Ramos (cell line): ENCODE measurements around the gene ZNF691.
"Not testable (repeated sequence)": the region's sequence is repeated elsewhere in the genome, so short reads cannot be mapped to it uniquely, and the experiment has no call there.

ENCODE experiments used
- in situ Hi-C: fragments of 300-500 bp; cut with MboI; formaldehyde crosslinking; loops from one replicate; pipeline ENCODE4 v1.14.3; 2022; ENCODE audit warnings: low sequenced_read_pairs; ENCODE audit not compliant: unreplicated experiment

The ZNF691 gene

GRCh38 chr1:42853116-42853884, 6.9 kb downstream of the ZNF691 start:
- in situ Hi-C loops, result no loop called here

GRCh38 chr1:42856554-42856953, 10.1 kb downstream of the ZNF691 start:
- in situ Hi-C loops, result not testable (repeated sequence)

DNA sequence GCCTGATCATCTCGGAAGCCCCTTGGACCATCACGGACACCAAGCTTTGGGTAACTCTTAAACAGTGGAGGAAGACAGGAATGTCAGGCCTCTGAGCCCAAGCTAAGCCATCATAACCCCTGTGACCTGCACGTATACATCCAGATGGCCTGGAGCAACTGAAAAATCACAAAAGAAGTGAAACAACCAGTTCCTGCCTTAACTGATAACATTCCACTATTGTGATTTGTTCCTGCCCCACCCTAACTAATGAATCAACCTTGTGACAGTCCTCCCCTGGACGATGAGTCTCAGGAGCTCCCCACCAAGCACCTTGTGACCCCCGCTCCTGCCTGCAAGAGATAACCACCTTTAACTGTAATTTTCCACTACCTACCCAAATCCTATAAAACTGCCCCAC, 13.0 kb downstream of the ZNF691 start:
- in situ Hi-C loops, result not testable (repeated sequence)

DNA sequence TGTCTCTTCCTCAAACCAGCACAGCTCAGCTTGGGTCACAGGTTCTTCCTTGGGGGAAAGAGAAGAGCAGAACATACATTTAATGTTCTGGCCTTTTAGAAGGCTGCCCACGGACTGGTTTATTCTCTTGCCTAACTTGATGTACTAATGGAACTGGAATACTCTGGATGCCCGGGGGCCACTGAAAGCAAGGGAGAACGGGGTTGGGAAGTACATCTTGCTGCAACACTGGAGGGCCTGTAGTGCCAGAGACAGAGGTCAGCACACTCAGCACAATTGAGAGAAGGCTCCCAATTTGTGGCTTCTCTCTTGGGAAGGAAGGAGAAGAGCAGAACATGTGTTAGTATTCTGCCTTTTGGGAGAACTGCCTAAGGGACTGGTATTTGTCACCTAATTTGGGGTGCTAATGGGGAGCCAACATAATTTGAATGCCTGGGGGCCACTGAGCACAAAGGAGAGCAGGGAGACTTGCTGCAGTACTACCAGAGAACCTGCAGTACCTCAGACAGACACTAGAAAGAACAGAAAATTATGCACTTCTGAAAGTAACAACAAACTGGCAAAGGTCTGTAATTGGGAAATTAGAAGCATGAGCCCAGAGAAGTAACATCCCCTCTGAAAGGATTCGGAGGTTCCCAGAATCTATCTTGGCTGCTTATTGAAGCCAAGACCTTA, 14.1 kb downstream of the ZNF691 start:
- in situ Hi-C loops, result no loop called here

GRCh38 chr1:42861014-42861399, 14.6 kb downstream of the ZNF691 start:
- in situ Hi-C loops, result no loop called here

- in situ Hi-C loops, result no loop called here
Measured at GRCh38 chr1:42866549-42866948, 20.1 kb downstream of the ZNF691 start.

GRCh38 chr1:42868466-42868865, 22.1 kb downstream of the ZNF691 start:
- in situ Hi-C loops, result not testable (repeated sequence)

- in situ Hi-C loops, result not testable (repeated sequence)
Measured at GRCh38 chr1:42869254-42869653, 22.8 kb downstream of the ZNF691 start.

GRCh38 chr1:42869751-42870150, 23.3 kb downstream of the ZNF691 start:
- in situ Hi-C loops, result not testable (repeated sequence)

DNA sequence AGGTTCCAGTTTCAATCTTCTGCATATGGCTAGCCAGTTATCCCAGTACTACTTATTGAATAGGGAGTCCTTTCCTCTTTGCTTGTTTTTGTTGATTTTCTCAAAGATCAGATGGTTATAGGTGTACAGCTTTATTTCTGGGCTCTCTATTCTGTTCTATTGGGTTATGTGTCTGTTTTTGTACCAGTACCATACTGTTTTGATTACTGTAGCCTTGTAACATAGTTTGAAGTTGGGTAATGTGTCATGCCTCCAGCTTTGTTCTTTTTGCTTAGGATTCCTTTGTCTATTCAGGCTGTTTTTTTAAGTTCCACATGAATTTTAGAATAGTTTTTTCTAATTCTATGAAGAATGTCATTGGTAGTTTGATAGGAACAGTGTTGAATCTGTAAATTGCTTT, 26.7 kb downstream of the ZNF691 start:
- in situ Hi-C loops, result not testable (repeated sequence)

- in situ Hi-C loops, result no loop called here
Measured at GRCh38 chr1:42873670-42874069, 27.3 kb downstream of the ZNF691 start.

- in situ Hi-C loops, result no loop called here
Measured at GRCh38 chr1:42876009-42876408, 29.6 kb downstream of the ZNF691 start.

- in situ Hi-C loops, result no loop called here
Measured at GRCh38 chr1:42877380-42877779, 31.0 kb downstream of the ZNF691 start.

DNA sequence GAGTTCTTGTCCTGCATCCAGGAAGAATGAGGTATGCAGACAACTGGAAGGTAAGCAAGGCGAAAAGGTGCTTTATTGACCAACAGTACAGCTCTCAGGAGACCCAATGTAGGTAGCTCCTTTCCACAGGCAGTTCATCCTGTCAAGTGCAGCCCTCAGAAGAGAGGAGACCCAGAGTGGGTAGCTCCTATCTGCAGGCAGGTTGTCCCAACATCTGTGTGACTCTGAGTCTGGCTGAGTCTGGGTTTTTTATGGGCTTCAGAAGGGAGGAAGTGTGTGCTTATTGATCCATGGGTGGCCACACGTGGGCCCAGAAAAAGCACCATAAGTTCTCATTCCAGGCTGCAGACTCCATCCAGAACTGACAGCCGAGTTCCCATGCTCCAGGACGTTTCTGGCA, 34.0 kb downstream of the ZNF691 start:
- in situ Hi-C loops, result no loop called here

DNA sequence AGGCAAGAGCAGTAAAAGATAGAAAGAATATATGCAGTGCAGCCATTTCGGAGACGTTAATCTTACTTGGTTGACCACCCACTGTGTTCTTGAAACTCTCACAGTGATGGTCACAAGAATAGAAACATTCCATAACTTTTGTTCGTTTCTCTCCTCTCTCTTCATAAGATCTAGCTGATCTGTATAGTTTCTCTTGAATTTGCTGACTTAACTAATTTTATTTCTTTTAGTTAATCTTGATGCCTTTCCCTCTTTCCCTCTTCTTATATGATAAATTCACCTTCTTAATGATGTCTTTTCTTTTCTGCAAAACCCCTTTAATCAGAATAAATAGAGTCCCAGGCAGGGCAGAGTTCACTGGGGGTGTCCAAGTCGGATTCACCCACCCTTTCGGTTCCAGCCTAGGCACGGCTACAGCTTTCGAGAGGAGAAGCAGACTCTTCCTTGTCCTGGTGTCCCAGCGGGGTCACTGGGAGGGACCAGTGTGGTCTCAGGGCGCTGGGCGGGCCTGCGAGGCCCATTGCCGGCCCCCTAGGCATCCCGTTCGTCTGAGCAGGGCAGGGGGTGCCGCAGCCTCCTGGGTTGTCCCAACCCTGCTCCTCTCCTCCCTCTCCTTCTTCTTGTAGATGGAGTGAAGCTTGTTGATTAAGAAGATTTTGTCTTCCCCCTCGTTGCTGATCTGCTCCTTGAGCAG, 39.8 kb downstream of the ZNF691 start:
- in situ Hi-C loops, result no loop called here

DNA sequence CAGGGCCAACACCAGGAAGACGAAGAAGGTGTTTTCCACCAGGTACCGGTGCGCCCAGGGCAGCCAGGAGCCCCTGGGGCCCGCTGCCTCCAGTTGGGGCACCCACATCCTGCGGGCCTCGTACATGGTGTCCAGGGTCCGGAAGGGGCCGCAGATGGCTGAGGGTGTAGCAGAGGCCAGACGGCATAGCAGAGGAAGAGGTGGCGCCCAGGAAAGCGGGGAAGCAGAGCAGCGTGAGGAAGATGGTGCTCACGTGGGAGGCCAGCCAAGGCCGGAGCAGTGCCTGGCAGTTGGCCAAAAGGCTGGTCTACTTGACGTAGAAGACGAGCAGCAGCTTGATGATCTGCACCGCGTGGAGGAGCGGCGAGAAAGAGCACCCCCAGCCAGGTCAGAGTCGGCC, 40.4 kb downstream of the ZNF691 start:
- in situ Hi-C loops, result no loop called here

GRCh38 chr1:42887366-42887765, 41.0 kb downstream of the ZNF691 start:
- in situ Hi-C loops, result no loop called here

DNA sequence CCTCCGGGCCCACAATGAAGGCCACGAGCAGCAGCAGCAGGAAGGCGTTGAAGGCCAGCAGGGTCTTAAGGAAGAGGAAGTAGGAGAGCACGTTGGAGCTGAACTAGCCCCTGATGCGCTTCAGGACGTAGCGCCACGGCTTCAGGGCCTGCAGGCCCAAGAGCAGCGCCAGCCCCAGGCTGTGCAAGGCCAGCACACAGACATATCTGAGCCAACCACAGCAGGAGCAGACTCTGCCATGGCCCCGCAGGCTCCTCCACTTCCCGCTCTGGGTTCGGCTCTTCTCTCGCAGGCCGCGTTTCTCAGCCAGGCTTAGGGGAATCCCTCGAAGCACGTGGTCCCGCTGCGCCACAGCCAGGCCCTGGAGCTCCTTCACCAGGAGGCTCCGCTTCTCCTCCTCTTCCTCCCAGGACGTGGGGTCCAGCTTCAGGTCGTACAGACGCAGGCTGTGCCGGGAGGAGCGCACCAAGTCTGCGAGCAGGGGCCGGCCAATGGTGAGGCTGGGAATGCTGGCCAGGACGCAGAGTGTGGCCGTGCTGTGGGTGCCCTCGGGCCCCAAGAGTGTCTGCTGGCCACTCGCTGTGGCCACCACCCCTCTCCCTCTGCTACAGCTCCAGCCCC, 41.7 kb downstream of the ZNF691 start:
- in situ Hi-C loops, result no loop called here

DNA sequence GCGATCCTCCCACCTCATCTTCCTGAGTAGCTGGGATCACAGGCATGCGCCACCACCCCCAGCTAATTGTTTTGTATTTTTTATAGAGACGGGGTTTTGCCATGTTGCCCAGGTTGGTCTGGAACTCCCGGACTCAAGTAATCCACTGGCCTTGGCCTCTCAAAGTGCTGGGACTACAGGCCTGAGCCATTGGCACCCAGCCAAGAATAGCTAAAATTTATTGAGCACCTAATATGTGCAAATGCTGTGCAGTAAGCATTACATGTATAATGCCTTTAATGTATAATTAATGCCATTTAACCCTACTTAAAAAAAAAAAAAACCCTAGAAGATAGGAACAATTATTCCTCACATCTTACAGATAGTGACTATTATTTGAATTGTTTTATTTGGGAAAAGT, 42.9 kb downstream of the ZNF691 start:
- in situ Hi-C loops, result no loop called here

GRCh38 chr1:42891465-42892138, 45.2 kb downstream of the ZNF691 start:
- in situ Hi-C loops, result no loop called here
